H1 (cell line): Measurements from ENCODE around the gene CHRNA9. TPM values are rescaled to one million over a fixed set of nuclear protein-coding genes. Genes with fewer than 3 reads are reported as not detected.
A peak's percentile ranks its signal among the peaks of the same experiment; 100 is the strongest.

Experiments
- CTCF ChIA-PET: fragments of 300-600 bp; sonication (Branson Sonifier 250); formaldehyde crosslinking; loops from one replicate; lab custom pipeline; 2021; ENCODE audit not compliant: partially characterized antibody; lab: Charles Lee
- POLR2A ChIA-PET: fragments of 300-600 bp; sonication (Branson Sonifier 250); formaldehyde crosslinking; loops from one replicate; lab custom pipeline; 2021; ENCODE audit warnings: inconsistent platforms; ENCODE audit not compliant: partially characterized antibody; lab: Charles Lee
- DNase-seq, 2 experiments: peaks; one replicate each; pipeline versions ENCODE4 v3.0.0 to v3.0.0-alpha.2; 2010 to 2022; ENCODE audit warnings: low spot score in 2 of 2, low read depth in 1 of 2, mixed read lengths in 1 of 2
- FAIRE-seq: peaks from 2 replicates; lab custom pipeline; 2011; peaks lifted over from hg19 to GRCh38; lab: Jason Lieb, UNC
- H2AFZ ChIP-seq: 2 replicates; pipeline ENCODE4 v1.8.1; 2012; ENCODE audit warnings: low read length, inconsistent platforms
- H2AK5ac ChIP-seq: 2 replicates; pipeline ENCODE4 v1.6.1; 2013; ENCODE audit warnings: low read depth, low read length
- H2BK120ac ChIP-seq: replicated peaks from 2 replicates; pipeline ENCODE3; 2013; ENCODE audit warnings: low read depth, low read length, inconsistent platforms
- H2BK12ac ChIP-seq: 2 replicates; pipeline ENCODE4 v1.6.1; 2013; ENCODE audit warnings: low read depth, low read length
- H2BK15ac ChIP-seq: 2 replicates; pipeline ENCODE4 v1.6.1; 2013; ENCODE audit warnings: low read length
- H2BK20ac ChIP-seq: 2 replicates; pipeline ENCODE4 v1.6.1; 2013; ENCODE audit warnings: low read length
- H2BK5ac ChIP-seq: 2 replicates; pipeline ENCODE4 v1.6.1; 2013; ENCODE audit warnings: low read depth, low read length
- H3K14ac ChIP-seq: 2 replicates; pipeline ENCODE4 v1.6.1; 2013; ENCODE audit warnings: inconsistent platforms; ENCODE audit not compliant: insufficient read length
- H3K18ac ChIP-seq: 2 replicates; pipeline ENCODE4 v1.6.1; 2013; ENCODE audit warnings: low read length; ENCODE audit errors: extremely low read depth
- H3K23ac ChIP-seq: 2 replicates; pipeline ENCODE4 v1.6.1; 2013; ENCODE audit warnings: inconsistent platforms; ENCODE audit not compliant: insufficient read length
- H3K23me2 ChIP-seq: 2 replicates; pipeline ENCODE4 v1.6.1; 2013; ENCODE audit warnings: low read depth, low read length
- H3K27ac ChIP-seq: 2 replicates; pipeline ENCODE4 v1.6.1; 2011; ENCODE audit warnings: low read depth, low read length, inconsistent platforms
- H3K27me3 ChIP-seq, 4 experiments: replicated peaks in 1 of 4; 1 replicate in 1 of 4; 2 replicates in 3 of 4; pipeline versions ENCODE4 v1.6.1 to v1.8.1; 2011 to 2013; ENCODE audit warnings: low read length in 3 of 4, mild to moderate bottlenecking in 3 of 4, inconsistent platforms in 2 of 4, mixed read lengths in 2 of 4, moderate library complexity in 1 of 4; ENCODE audit not compliant: control insufficient read depth in 3 of 4, insufficient read depth in 3 of 4; ENCODE audit errors: extremely low read depth in 1 of 4
- H3K36me3 ChIP-seq, 4 experiments: 2 replicates each; pipeline versions ENCODE4 v1.6.1 to v1.8.1; 2011 to 2013; ENCODE audit warnings: mild to moderate bottlenecking in 4 of 4, low read length in 3 of 4, moderate library complexity in 2 of 4, control low read depth in 1 of 4, inconsistent platforms in 1 of 4; ENCODE audit not compliant: insufficient read depth in 4 of 4, control insufficient read depth in 2 of 4
- H3K4ac ChIP-seq: replicated peaks from 2 replicates; pipeline ENCODE3; 2013; ENCODE audit warnings: low read length, low read depth, mixed read lengths, inconsistent platforms; ENCODE audit not compliant: insufficient read length
- H3K4me1 ChIP-seq, 4 experiments: replicated peaks in 1 of 4; 1 replicate in 1 of 4; 2 replicates in 3 of 4; pipeline versions ENCODE4 v1.6.1 to v1.8.1; 2011 to 2013; ENCODE audit warnings: low read length in 3 of 4, inconsistent platforms in 2 of 4, mixed read lengths in 1 of 4; ENCODE audit not compliant: insufficient read depth in 4 of 4, control insufficient read depth in 3 of 4
- H3K4me2 ChIP-seq, 2 experiments: 2 replicates each; pipeline versions ENCODE4 v1.6.1 to v1.8.1; 2011 to 2013; ENCODE audit warnings: low read depth in 2 of 2, low read length in 2 of 2, control low read depth in 1 of 2, inconsistent platforms in 1 of 2, mild to moderate bottlenecking in 1 of 2; ENCODE audit not compliant: insufficient read depth in 1 of 2
- H3K4me3 ChIP-seq, 4 experiments: fragments of 200-600, 300-600 bp in 1 of 4; sonication (generic), shearing (Covaris generic), sonication (Bioruptor Twin) in 1 of 4; 2 replicates each; pipeline versions ENCODE4 v1.5.1 to v1.8.1; 2011 to 2016; ENCODE audit warnings: low read length in 4 of 4, low read depth in 3 of 4, control low read depth in 2 of 4, inconsistent platforms in 2 of 4, mild to moderate bottlenecking in 2 of 4, mixed read lengths in 1 of 4, moderate library complexity in 1 of 4; ENCODE audit not compliant: insufficient read depth in 2 of 4; ENCODE audit errors: extremely low read depth in 1 of 4
- H3K56ac ChIP-seq: replicated peaks from 2 replicates; pipeline ENCODE3; 2013; ENCODE audit warnings: low read depth, mild to moderate bottlenecking, mixed read lengths, low read length, inconsistent platforms; ENCODE audit not compliant: insufficient read length
- H3K79me1 ChIP-seq: 2 replicates; pipeline ENCODE4 v1.6.1; 2013; ENCODE audit warnings: low read depth, low read length, control low read depth
- H3K79me2 ChIP-seq, 2 experiments: 2 replicates each; pipeline versions ENCODE4 v1.6.1 to v1.8.1; 2012 to 2013; ENCODE audit warnings: low read length in 2 of 2, mild to moderate bottlenecking in 2 of 2, inconsistent platforms in 1 of 2; ENCODE audit not compliant: insufficient read depth in 2 of 2, control insufficient read depth in 1 of 2
- H3K9ac ChIP-seq, 4 experiments: replicated peaks in 1 of 4; 1 replicate in 1 of 4; 2 replicates in 3 of 4; pipeline versions ENCODE4 v1.6.1 to v1.8.1; 2011 to 2013; ENCODE audit warnings: low read depth in 3 of 4, low read length in 3 of 4, control low read depth in 2 of 4, mild to moderate bottlenecking in 2 of 4, moderate library complexity in 2 of 4, inconsistent platforms in 1 of 4; ENCODE audit errors: extremely low read depth in 1 of 4
- H3K9me3 ChIP-seq, 2 experiments: 2 replicates each; pipeline versions ENCODE4 v1.6.1 to v1.8.1; 2012 to 2013; ENCODE audit warnings: mild to moderate bottlenecking in 2 of 2, moderate library complexity in 2 of 2, control low read depth in 1 of 2, inconsistent platforms in 1 of 2, low read depth in 1 of 2, low read length in 1 of 2, mixed read lengths in 1 of 2; ENCODE audit not compliant: insufficient read depth in 2 of 2
- H4K20me1 ChIP-seq, 2 experiments: replicated peaks in 1 of 2; 2 replicates each; pipeline versions ENCODE3 to v1.8.1; 2011 to 2013; ENCODE audit warnings: inconsistent platforms in 2 of 2, low read length in 2 of 2, mild to moderate bottlenecking in 1 of 2; ENCODE audit not compliant: insufficient read depth in 2 of 2, control insufficient read depth in 1 of 2
- H4K5ac ChIP-seq: 2 replicates; pipeline ENCODE4 v1.6.1; 2013; ENCODE audit warnings: low read length, low read depth, mixed read lengths, inconsistent platforms; ENCODE audit not compliant: insufficient read length
- H4K8ac ChIP-seq: 2 replicates; pipeline ENCODE4 v1.8.0; 2013; ENCODE audit warnings: mild to moderate bottlenecking, moderate library complexity, low read length, inconsistent platforms; ENCODE audit not compliant: insufficient read depth; ENCODE audit errors: extremely low read depth
- H4K91ac ChIP-seq: replicated peaks from 2 replicates; pipeline ENCODE3; 2013; ENCODE audit warnings: low read length, mixed read lengths, inconsistent platforms; ENCODE audit not compliant: insufficient read length
- NANOG ChIP-seq: IDR thresholded peaks from 2 replicates; pipeline ENCODE4 v1.6.1; 2011; ENCODE audit warnings: low read length, low read depth, mild to moderate bottlenecking, inconsistent platforms; ENCODE audit not compliant: insufficient read depth, poor library complexity, severe bottlenecking
- SRF ChIP-seq: IDR thresholded peaks from 2 replicates; pipeline ENCODE4 v1.6.1; 2011; ENCODE audit warnings: mild to moderate bottlenecking, low read depth, low read length, moderate library complexity
- WGBS, 2 experiments: shearing (Covaris generic) in 1 of 2; methylation state at CpG; one replicate each; pipeline versions ENCODE4 v1.1.6 to v1.1.7; 2013 to 2015; ENCODE audit warnings: low lambda C conversion rate in 2 of 2, mixed read lengths in 2 of 2, inconsistent platforms in 1 of 2, low coverage in 1 of 2, missing lambda C conversion rate in 1 of 2; ENCODE audit not compliant: insufficient replicate concordance in 2 of 2, insufficient coverage in 1 of 2, insufficient read length in 1 of 2; ENCODE audit errors: extremely low coverage in 1 of 2, missing lambda C conversion rate in 1 of 2; 5-methylcytosine and 5-hydroxymethylcytosine counted together
- polyA plus RNA-seq, 7 experiments: library from polyadenylated mRNA; depleted of rRNA in 3 of 7; stranded (reverse) in 5 of 7; unstranded in 2 of 7; fragments of >200 nt in 5 of 7; fragments of 200-250 nt in 2 of 7; gene quantifications; 1 replicate in 5 of 7; 2 replicates in 1 of 7; 4 replicates in 1 of 7; pipeline versions ENCODE4 v1.2.1 to v1.2.3, GENCODE V29; 2011 to 2013; ENCODE audit warnings: missing spikeins in 2 of 7, mixed read lengths in 2 of 7
- total RNA-seq: library from RNA; stranded (reverse); fragmentation: NEBNext Ultra II Directional; extraction: Animal tissue kit (Norgen Biotek cat#: 25700); gene quantifications from 2 replicates; pipeline ENCODE4 v1.2.1, GENCODE V29; 2021

The CHRNA9 gene
- total and polyA plus RNA-seq, 2 of the 8 experiments (the other 6 are each of a cell fraction or from before 2014, with no cell fraction given): 1.4 to 3.3 TPM

DNA sequence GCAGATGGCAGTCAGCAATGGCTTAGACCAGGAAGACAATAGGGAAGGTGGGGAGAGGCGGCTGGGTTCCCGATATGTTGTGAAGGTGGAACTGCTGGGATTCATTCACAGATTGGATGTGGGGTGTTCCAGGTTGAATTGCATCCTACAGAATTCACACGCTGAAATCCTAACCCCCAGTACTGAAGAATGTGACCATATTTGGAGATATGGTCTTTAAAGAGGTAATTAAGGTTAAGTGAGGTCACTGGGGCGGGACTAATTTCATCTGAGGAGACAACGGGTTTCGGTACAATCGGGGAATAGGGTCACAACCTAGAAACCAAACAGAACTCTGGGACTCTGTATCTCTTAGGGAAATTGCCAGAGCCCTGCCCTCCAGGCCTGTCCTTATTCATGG is 5.3 kb upstream of the CHRNA9 start:
- Histone ChIP-seq H3K9me3 (no peaks in the 10 kb centered on the region), H3K4me3 (no peak overlapping the region), H4K91ac (no peak overlapping the region), H3K79me1 (no peaks in the 10 kb centered on the region), H3K79me2 (no peaks in the 10 kb centered on the region), H2AFZ (no peak overlapping the region), H3K4me1 (peaks cover 3 to 6% (median 4%) of the 10 kb centered on the region in 4 experiments; a peak in 6 of 7 replicates), H2BK5ac (no peak overlapping the region), H3K18ac (no peak overlapping the region), H2BK12ac (no peak overlapping the region), H3K23ac (no peak overlapping the region), H3K23me2 (no peaks in the 10 kb centered on the region), H3K36me3 (no peaks in the 10 kb centered on the region), H3K14ac (no peak overlapping the region), H3K9ac (no peak overlapping the region), H2BK15ac (0 out of 2 replicates have a peak overlapping the region, but pooled peaks have one; percentile 67), H3K56ac (no peak overlapping the region), H2AK5ac (no peak overlapping the region), H3K27me3 (no peaks in the 10 kb centered on the region), H4K20me1 (no peaks in the 10 kb centered on the region), H3K4ac (no peak overlapping the region), H3K27ac (no peak overlapping the region), H4K8ac (no peak overlapping the region), H3K4me2 (no peak overlapping the region), H2BK120ac (no peak overlapping the region), H2BK20ac (no peak overlapping the region), H4K5ac (no peak overlapping the region)
- DNase-seq: no peak
- FAIRE-seq: no peak
- POLR2A ChIA-PET: no interaction called here
- CTCF ChIA-PET: interaction anchor here (1.1 to 8.7 kb wide), 2 partner anchors 12 to 120 kb away, joined by 3 to 65 read pairs; no protein-coding TSS in a partner anchor
- TF ChIP-seq NANOG: no peak
- peak; percentile 71 for TF ChIP-seq SRF
- 95% methylated on average over 7 of the region's 7 CpGs; no CpG with 5 or more reads in 1 of the 2 experiments for WGBS, 2 experiments
